ENCODE measurements around the gene IDE. TPM values are rescaled to one million over a fixed set of nuclear protein-coding genes. Genes with fewer than 3 reads are reported as not detected.
A peak's percentile ranks its signal among the peaks of the same experiment; 100 is the strongest.

Gene IDE
- total and polyA plus RNA-seq, 10 of the 15 experiments (the other 5 are each of a cell fraction or from before 2014, with no cell fraction given): 11.6 to 54.5 (median 33.6) TPM

DNA sequence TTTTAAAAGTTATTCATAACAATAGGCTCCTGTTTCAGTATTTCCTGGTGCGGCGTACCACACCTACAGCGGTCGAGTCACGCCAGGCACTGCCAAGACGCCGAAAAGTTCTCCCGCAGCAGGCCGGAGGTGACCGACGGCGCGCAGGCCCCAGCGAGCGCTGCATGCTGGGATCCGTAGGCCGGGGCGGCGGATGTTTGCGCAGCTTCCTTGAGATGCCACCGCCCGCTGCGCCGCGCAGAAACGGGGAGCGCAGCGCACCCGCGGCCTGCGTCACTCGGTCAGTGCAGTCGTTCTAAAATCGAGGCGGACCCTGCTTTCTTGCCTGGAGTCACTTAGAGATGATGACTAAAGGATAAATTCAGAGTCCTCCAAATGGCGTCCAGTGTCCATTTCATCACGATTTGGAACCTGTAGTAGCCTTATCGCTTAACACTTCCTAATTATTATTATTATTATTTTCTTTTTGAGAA lies 17.7 kb upstream of the IDE start (continued):
- TF ChIP-seq, protein P1, sequence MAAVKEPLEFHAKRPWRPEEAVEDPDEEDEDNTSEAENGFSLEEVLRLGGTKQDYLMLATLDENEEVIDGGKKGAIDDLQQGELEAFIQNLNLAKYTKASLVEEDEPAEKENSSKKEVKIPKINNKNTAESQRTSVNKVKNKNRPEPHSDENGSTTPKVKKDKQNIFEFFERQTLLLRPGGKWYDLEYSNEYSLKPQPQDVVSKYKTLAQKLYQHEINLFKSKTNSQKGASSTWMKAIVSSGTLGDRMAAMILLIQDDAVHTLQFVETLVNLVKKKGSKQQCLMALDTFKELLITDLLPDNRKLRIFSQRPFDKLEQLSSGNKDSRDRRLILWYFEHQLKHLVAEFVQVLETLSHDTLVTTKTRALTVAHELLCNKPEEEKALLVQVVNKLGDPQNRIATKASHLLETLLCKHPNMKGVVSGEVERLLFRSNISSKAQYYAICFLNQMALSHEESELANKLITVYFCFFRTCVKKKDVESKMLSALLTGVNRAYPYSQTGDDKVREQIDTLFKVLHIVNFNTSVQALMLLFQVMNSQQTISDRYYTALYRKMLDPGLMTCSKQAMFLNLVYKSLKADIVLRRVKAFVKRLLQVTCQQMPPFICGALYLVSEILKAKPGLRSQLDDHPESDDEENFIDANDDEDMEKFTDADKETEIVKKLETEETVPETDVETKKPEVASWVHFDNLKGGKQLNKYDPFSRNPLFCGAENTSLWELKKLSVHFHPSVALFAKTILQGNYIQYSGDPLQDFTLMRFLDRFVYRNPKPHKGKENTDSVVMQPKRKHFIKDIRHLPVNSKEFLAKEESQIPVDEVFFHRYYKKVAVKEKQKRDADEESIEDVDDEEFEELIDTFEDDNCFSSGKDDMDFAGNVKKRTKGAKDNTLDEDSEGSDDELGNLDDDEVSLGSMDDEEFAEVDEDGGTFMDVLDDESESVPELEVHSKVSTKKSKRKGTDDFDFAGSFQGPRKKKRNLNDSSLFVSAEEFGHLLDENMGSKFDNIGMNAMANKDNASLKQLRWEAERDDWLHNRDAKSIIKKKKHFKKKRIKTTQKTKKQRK (IDR thresholded peaks at IDR 0.05; ENCODE audit: low read depth, low read length): no peak
- TF ChIP-seq BMI1 (IDR thresholded peaks at IDR 0.05; ENCODE audit: borderline replicate concordance): no peak
- TF ChIP-seq NR2C1 (IDR thresholded peaks at IDR 0.05): peak; percentile 63
- TF ChIP-seq EZH2 (IDR thresholded peaks at IDR 0.05; ENCODE audit: borderline replicate concordance, control insufficient read depth, low read depth, low read length): no peak
- TF ChIP-seq KDM1A (IDR thresholded peaks at IDR 0.05; ENCODE audit: borderline replicate concordance): no peak
- TF ChIP-seq, protein P2, sequence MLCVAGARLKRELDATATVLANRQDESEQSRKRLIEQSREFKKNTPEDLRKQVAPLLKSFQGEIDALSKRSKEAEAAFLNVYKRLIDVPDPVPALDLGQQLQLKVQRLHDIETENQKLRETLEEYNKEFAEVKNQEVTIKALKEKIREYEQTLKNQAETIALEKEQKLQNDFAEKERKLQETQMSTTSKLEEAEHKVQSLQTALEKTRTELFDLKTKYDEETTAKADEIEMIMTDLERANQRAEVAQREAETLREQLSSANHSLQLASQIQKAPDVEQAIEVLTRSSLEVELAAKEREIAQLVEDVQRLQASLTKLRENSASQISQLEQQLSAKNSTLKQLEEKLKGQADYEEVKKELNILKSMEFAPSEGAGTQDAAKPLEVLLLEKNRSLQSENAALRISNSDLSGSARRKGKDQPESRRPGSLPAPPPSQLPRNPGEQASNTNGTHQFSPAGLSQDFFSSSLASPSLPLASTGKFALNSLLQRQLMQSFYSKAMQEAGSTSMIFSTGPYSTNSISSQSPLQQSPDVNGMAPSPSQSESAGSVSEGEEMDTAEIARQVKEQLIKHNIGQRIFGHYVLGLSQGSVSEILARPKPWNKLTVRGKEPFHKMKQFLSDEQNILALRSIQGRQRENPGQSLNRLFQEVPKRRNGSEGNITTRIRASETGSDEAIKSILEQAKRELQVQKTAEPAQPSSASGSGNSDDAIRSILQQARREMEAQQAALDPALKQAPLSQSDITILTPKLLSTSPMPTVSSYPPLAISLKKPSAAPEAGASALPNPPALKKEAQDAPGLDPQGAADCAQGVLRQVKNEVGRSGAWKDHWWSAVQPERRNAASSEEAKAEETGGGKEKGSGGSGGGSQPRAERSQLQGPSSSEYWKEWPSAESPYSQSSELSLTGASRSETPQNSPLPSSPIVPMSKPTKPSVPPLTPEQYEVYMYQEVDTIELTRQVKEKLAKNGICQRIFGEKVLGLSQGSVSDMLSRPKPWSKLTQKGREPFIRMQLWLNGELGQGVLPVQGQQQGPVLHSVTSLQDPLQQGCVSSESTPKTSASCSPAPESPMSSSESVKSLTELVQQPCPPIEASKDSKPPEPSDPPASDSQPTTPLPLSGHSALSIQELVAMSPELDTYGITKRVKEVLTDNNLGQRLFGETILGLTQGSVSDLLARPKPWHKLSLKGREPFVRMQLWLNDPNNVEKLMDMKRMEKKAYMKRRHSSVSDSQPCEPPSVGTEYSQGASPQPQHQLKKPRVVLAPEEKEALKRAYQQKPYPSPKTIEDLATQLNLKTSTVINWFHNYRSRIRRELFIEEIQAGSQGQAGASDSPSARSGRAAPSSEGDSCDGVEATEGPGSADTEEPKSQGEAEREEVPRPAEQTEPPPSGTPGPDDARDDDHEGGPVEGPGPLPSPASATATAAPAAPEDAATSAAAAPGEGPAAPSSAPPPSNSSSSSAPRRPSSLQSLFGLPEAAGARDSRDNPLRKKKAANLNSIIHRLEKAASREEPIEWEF (IDR thresholded peaks at IDR 0.05; ENCODE audit: insufficient replicate concordance, low read depth, low read length): no peak
- TF ChIP-seq CHD1 (IDR thresholded peaks at IDR 0.05; ENCODE audit: low read depth, low read length): peak; percentile 65; the same call in 1 of the 2 replicates
- TF ChIP-seq STAT1 (conservative IDR thresholded peaks at IDR 0.05): no peak
- TF ChIP-seq BACH1 (IDR thresholded peaks at IDR 0.05; ENCODE audit: borderline replicate concordance): peak; percentile 38; the same call in 1 of the 2 replicates
- TF ChIP-seq CREB1 (IDR thresholded peaks at IDR 0.05; ENCODE audit: low read depth): peak; percentile 91
- TF ChIP-seq, protein P3, sequence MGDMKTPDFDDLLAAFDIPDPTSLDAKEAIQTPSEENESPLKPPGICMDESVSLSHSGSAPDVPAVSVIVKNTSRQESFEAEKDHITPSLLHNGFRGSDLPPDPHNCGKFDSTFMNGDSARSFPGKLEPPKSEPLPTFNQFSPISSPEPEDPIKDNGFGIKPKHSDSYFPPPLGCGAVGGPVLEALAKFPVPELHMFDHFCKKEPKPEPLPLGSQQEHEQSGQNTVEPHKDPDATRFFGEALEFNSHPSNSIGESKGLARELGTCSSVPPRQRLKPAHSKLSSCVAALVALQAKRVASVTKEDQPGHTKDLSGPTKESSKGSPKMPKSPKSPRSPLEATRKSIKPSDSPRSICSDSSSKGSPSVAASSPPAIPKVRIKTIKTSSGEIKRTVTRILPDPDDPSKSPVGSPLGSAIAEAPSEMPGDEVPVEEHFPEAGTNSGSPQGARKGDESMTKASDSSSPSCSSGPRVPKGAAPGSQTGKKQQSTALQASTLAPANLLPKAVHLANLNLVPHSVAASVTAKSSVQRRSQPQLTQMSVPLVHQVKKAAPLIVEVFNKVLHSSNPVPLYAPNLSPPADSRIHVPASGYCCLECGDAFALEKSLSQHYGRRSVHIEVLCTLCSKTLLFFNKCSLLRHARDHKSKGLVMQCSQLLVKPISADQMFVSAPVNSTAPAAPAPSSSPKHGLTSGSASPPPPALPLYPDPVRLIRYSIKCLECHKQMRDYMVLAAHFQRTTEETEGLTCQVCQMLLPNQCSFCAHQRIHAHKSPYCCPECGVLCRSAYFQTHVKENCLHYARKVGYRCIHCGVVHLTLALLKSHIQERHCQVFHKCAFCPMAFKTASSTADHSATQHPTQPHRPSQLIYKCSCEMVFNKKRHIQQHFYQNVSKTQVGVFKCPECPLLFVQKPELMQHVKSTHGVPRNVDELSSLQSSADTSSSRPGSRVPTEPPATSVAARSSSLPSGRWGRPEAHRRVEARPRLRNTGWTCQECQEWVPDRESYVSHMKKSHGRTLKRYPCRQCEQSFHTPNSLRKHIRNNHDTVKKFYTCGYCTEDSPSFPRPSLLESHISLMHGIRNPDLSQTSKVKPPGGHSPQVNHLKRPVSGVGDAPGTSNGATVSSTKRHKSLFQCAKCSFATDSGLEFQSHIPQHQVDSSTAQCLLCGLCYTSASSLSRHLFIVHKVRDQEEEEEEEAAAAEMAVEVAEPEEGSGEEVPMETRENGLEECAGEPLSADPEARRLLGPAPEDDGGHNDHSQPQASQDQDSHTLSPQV (IDR thresholded peaks at IDR 0.05): peak; percentile 49; the same call in 1 of the 2 replicates
- TF ChIP-seq CBFB (IDR thresholded peaks at IDR 0.05; ENCODE audit: low read depth): 0 out of 2 replicates have a peak, but pooled peaks have one; percentile 65
- peak; percentile 86 for TF ChIP-seq YY1 (IDR thresholded peaks at IDR 0.05; ENCODE audit: low read depth, low read length)
- TF ChIP-seq, protein P4, sequence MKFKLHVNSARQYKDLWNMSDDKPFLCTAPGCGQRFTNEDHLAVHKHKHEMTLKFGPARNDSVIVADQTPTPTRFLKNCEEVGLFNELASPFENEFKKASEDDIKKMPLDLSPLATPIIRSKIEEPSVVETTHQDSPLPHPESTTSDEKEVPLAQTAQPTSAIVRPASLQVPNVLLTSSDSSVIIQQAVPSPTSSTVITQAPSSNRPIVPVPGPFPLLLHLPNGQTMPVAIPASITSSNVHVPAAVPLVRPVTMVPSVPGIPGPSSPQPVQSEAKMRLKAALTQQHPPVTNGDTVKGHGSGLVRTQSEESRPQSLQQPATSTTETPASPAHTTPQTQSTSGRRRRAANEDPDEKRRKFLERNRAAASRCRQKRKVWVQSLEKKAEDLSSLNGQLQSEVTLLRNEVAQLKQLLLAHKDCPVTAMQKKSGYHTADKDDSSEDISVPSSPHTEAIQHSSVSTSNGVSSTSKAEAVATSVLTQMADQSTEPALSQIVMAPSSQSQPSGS (IDR thresholded peaks at IDR 0.05; ENCODE audit: low read length): no peak
- TF ChIP-seq RCOR1 (conservative IDR thresholded peaks at IDR 0.05; ENCODE audit: low read depth, low read length): peak; percentile 35; the same call in 1 of the 2 replicates
- TF ChIP-seq POU2F2 (IDR thresholded peaks at IDR 0.05; ENCODE audit: borderline replicate concordance, low read depth, low read length): peak; percentile 23; the same call in 1 of the 3 replicates

Data from GM12878 (cell line).